Measurements from ENCODE around the gene RNF144A. TPM values are rescaled to one million over a fixed set of nuclear protein-coding genes. Genes with fewer than 3 reads are reported as not detected.

The RNF144A gene
- total RNA-seq, 1 experiment from 2014 or later: 10.6 TPM

DNA sequence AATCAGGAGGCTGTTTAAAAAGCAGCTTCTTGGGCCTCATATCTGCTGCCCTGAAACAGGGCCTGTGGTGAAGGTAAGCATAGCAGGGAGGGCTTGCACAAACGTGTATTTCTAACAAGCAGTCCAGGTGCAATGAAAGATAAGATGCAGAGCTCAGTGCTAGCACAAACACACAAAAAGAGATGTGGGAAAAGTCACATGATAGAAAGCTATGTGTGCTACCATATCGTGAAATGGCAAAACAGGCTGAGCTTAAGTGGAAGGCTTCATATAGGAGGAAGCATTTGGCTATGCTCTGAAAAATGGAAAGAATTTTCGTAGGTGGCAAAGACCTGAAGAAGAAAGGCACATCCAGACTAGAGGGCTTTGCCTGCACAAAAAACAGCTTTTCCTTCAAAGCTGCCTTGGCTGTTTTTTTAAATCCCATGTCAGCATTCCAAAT, 29.4 kb upstream of the RNF144A start:
- Histone ChIP-seq H2BK12ac (ENCODE audit: insufficient read length, low read depth, low read length) (no peak overlapping the region), H3K14ac (ENCODE audit: insufficient read depth, low read length) (no peak overlapping the region), H3K27me3 (ENCODE audit: insufficient read depth, low read length) (no peaks in the 10 kb centered on the region), H4K91ac (ENCODE audit: insufficient read length, low read depth, low read length) (no peak overlapping the region), H3K27ac (ENCODE audit: insufficient read length, low read depth, low read length) (no peak overlapping the region), H3K4me2 (ENCODE audit: insufficient read depth, insufficient read length, low read length) (no peak overlapping the region), H3K79me1 (ENCODE audit: insufficient read depth, low read depth, low read length, poor library complexity, severe bottlenecking) (no peaks in the 10 kb centered on the region), H3T11ph (ENCODE audit: low read length) (no peak overlapping the region), H2BK15ac (ENCODE audit: low read depth, low read length) (no peak overlapping the region), H3K9me3 (ENCODE audit: control insufficient read depth, low read depth, low read length) (no peaks in the 10 kb centered on the region), H2BK120ac (ENCODE audit: low read depth, low read length, poor library complexity, severe bottlenecking) (no peak overlapping the region), H4K8ac (replicated peaks; ENCODE audit: insufficient read length, low read depth, low read length) (no peak overlapping the region), H2AK5ac (ENCODE audit: insufficient read length, low read length) (no peak overlapping the region), H3K23me2 (ENCODE audit: insufficient read length, low read depth, low read length, poor library complexity, severe bottlenecking) (no peaks in the 10 kb centered on the region), H2AFZ (ENCODE audit: low read length) (no peak overlapping the region), H2BK5ac (ENCODE audit: insufficient read length, low read length) (no peak overlapping the region), H3K9ac (ENCODE audit: extremely low read depth, insufficient read length, low read length) (no peak overlapping the region), H4K20me1 (ENCODE audit: control insufficient read depth, insufficient read depth, insufficient read length) (no peaks in the 10 kb centered on the region), H4K5ac (ENCODE audit: insufficient read length, low read depth, low read length) (no peak overlapping the region), H2BK20ac (ENCODE audit: low read depth, low read length, poor library complexity, severe bottlenecking) (no peak overlapping the region), H3K4me1 (ENCODE audit: insufficient read depth, low read length) (no peaks in the 10 kb centered on the region), H3K56ac (ENCODE audit: insufficient read length, low read depth, low read length) (no peak overlapping the region), H3K18ac (ENCODE audit: insufficient read length, low read depth, low read length) (no peak overlapping the region), H3K23ac (ENCODE audit: insufficient read length, low read depth, low read length) (no peak overlapping the region), H3K4ac (ENCODE audit: low read depth, low read length) (no peak overlapping the region), H3K79me2 (ENCODE audit: insufficient read depth, low read length) (no peaks in the 10 kb centered on the region)
- Mint-ChIP-seq H3K27ac (no peak overlapping the region), H3K4me1 (no peaks in the 10 kb centered on the region), H3K36me3 (ENCODE audit: insufficient read depth in 1 of 3, low read depth in 3 of 3) (no peaks in the 10 kb centered on the region), H3K27me3 (ENCODE audit: low read depth) (peaks cover 2% of the 10 kb centered on the region), H3K9me3 (peaks cover 0 to 4% of the 10 kb centered on the region in 2 experiments; a peak in 2 of 5 replicates), H3K4me3 (no peak overlapping the region)
- no CpG with 5 or more reads among the region's 3 CpGs for WGBS (ENCODE audit: extremely low coverage, insufficient read length, low lambda C conversion rate)
- TF ChIP-seq, protein P1, sequence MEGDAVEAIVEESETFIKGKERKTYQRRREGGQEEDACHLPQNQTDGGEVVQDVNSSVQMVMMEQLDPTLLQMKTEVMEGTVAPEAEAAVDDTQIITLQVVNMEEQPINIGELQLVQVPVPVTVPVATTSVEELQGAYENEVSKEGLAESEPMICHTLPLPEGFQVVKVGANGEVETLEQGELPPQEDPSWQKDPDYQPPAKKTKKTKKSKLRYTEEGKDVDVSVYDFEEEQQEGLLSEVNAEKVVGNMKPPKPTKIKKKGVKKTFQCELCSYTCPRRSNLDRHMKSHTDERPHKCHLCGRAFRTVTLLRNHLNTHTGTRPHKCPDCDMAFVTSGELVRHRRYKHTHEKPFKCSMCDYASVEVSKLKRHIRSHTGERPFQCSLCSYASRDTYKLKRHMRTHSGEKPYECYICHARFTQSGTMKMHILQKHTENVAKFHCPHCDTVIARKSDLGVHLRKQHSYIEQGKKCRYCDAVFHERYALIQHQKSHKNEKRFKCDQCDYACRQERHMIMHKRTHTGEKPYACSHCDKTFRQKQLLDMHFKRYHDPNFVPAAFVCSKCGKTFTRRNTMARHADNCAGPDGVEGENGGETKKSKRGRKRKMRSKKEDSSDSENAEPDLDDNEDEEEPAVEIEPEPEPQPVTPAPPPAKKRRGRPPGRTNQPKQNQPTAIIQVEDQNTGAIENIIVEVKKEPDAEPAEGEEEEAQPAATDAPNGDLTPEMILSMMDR (conservative IDR thresholded peaks at IDR 0.05): no peak
- DNase-seq: no peak

All from H9 (cell line).